GM21723 (cell line): Measurements from ENCODE around the gene DIAPH1.

ENCODE experiments used
- ATAC-seq: cut with Tn5 transposase; IDR thresholded peaks from one replicate; pipeline ENCODE4 v1.9.1; 2021; ENCODE audit warnings: mild to moderate bottlenecking, moderate library complexity; ENCODE audit not compliant: unreplicated experiment

The DIAPH1 gene

DNA sequence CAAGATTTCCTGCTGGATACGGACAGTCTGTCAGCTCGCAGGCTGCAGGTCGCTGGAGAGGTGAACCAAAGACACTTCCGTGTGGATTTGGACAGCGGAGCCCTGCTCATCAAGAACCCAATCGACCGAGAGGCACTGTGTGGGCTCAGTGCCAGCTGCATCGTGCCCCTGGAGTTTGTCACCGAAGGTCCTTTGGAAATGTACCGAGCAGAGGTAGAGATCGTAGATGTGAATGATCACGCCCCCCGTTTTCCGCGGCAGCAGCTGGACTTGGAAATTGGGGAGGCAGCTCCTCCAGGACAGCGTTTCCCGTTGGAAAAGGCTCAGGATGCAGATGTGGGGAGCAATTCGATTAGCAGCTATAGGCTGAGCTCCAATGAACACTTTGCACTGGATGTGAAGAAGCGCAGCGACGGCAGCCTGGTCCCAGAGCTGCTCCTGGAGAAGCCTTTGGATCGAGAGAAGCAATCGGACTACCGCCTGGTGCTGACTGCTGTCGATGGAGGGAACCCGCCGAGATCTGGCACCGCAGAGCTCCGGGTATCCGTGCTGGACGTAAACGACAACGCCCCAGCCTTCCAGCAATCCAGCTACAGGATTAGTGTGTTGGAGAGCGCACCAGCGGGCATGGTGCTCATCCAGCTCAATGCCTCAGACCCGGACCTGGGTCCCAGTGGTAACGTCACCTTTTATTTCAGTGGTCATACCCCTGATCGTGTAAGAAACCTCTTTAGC, 133.3 kb downstream of the DIAPH1 start:
- peak; percentile 11 for ATAC-seq

DNA sequence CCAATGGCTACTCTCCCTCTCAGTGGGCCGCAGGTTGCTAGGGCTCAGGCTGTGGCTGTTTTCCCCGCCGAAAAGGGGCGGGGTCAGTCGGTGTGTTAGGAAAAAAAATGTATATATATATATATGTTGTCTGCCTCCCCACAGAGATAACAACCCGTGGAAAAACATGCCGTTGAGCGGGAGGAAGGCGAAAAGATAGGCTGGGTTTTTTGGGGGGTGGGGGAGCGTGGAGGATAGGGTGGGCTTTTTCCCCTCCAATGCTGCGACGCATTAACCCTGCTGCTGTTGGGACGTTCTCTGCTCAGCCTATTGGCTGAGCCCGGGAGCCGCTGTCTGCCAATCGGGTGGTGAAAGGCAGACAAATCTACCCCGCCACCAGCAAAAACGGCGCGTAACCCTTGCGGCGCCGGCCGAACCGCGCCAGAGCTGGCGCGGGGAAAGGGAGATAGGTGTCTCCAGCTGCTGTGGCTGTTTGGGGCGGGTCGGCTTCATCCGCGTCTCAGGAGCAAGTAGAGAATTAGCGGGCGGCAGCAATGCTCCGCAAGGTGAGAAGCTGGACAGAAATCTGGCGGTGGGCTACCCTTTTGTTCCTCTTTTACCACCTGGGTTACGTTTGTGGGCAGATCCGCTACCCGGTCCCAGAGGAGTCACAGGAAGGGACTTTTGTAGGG, 134.0 kb downstream of the DIAPH1 start, which contains the start of gene PCDHGC4:
Gene PCDHGC4 (plus strand): TSS at position 390 of the 671 bp plus-strand sequence. CDS start 144 bp downstream, at position 534.
- peak; percentile 64 for ATAC-seq

DNA sequence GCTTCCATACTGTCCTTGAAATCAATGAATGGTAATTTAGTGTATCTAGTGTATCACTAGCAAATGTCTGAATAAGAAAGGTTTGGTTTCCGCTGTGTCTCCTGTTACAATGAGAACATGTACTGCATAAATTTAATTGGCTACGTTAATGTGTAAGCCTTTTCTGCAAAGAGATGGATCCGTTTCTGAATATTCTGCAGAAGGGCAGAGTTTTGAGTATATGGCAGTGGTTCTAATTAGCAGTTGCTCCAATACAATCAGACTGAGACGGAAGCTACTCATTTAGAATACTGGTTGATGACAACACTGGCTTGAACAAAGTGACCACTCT, 134.5 kb downstream of the DIAPH1 start:
- no peak for ATAC-seq

DNA sequence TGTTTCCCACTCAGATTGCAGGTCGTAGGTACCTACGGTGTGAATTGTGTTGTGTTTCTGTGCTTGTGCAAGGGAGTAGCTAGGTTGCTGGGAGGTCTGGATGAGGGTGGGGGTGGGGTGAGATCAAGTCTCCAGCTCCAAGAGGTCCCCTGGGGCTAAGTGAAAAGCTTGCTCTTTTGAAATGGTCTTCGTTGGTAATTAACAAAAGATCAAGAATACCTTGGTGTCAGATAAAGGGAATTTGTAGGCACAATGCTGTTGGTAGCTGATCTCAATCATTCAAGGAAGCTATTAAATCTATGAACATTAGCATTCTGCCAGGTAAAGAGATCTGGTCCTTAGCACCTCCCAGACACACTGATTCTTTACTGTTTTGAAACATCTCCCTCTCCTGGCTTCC, 134.9 kb downstream of the DIAPH1 start:
- ATAC-seq, result no peak

DNA sequence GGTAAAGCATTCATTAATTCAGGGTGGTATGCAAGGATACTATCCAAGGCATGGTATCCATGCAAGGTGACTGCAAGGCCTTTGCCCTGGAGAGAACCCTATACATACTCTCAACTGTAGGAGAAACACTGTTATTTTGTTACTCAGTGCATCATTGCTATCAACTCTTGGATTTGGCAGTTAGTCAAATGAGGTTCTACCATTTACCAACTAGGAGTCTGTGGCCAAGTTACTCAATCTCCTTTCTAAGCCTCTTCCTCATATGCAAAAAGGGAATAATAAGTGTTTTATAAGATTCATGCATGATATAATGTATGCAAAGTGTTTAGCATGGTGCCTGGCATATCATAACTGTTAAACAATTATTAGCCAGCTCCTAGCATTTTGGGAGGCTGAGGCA, 139.0 kb downstream of the DIAPH1 start:
- ATAC-seq, result no peak

DNA sequence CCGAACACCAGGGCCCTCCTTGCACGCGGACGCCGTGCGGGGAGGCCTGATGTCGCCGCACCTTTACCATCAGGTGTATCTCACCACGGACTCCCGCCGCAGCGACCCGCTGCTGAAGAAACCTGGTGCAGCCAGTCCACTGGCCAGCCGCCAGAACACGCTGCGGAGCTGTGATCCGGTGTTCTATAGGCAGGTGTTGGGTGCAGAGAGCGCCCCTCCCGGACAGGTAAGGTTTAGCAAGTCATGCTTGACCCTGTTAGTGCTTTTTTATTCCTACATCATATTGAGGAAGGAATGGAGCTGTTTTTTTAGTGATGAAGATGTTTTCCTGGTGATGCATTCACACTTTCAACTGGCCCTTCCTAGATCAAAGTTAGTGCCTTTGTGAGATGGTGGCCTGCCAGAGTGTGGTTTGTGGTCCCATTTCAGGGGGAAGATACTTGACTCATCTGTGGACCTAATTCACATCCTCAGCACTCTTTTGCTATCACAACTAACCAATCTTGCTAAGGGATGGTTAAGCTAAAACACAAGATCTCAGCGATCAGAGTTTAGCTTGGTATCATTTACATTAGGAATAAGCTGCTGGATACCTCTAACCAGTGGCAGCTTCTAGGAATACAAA, 140.4 kb downstream of the DIAPH1 start:
- no peak for ATAC-seq

DNA sequence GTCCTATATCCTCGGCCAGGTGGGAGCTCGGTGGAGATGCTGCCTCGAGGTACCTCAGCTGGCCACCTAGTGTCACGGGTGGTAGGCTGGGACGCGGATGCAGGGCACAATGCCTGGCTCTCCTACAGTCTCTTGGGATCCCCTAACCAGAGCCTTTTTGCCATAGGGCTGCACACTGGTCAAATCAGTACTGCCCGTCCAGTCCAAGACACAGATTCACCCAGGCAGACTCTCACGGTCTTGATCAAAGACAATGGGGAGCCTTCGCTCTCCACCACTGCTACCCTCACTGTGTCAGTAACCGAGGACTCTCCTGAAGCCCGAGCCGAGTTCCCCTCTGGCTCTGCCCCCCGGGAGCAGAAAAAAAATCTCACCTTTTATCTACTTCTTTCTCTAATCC, 141.0 kb downstream of the DIAPH1 start:
- ATAC-seq, result no peak

DNA sequence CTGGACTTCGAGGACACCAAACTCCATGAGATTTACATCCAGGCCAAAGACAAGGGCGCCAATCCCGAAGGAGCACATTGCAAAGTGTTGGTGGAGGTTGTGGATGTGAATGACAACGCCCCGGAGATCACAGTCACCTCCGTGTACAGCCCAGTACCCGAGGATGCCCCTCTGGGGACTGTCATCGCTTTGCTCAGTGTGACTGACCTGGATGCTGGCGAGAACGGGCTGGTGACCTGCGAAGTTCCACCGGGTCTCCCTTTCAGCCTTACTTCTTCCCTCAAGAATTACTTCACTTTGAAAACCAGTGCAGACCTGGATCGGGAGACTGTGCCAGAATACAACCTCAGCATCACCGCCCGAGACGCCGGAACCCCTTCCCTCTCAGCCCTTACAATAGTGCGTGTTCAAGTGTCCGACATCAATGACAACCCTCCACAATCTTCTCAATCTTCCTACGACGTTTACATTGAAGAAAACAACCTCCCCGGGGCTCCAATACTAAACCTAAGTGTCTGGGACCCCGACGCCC, 141.7 kb downstream of the DIAPH1 start:
- no peak for ATAC-seq

DNA sequence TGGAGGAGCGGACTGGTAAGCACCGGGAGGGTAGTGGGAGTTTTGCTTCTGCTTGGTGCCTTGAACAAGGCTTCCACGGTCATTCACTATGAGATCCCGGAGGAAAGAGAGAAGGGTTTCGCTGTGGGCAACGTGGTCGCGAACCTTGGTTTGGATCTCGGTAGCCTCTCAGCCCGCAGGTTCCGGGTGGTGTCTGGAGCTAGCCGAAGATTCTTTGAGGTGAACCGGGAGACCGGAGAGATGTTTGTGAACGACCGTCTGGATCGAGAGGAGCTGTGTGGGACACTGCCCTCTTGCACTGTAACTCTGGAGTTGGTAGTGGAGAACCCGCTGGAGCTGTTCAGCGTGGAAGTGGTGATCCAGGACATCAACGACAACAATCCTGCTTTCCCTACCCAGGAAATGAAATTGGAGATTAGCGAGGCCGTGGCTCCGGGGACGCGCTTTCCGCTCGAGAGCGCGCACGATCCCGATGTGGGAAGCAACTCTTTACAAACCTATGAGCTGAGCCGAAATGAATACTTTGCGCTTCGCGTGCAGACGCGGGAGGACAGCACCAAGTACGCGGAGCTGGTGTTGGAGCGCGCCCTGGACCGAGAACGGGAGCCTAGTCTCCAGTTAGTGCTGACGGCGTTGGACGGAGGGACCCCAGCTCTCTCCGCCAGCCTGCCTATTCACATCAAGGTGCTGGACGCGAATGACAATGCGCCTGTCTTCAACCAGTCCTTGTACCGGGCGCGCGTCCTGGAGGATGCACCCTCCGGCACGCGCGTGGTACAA, 142.5 kb downstream of the DIAPH1 start:
- ATAC-seq, result peak; percentile 45

DNA sequence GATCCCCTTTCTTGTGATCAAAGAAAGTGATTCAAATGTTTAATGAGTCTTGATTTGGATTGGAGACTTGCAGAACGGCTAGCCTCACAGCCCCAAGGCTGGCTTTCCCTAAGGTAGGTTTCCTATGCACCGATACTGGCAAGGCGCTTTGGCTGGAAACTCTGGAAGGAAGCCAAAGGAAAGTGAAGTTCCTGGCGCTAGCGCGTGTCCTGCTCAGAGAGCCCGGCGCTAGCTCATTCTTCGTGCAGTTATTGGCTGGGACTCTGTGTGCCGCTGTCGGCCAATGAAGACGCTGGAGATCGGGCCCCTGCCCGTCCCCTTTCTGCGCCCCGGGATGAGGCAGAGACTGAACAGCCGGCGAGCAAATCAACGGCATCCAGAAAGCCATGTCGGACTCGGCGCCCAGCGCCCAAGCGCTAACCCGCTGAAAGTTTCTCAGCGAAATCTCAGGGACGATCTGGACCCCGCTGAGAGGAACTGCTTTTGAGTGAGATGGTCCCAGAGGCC, 143.1 kb downstream of the DIAPH1 start, which contains the start of gene PCDHGC3:
Gene PCDHGC3 (plus strand): TSS at position 342 of the 507 bp plus-strand sequence. CDS start 151 bp downstream, at position 493.
- peak; percentile 98 for ATAC-seq

DNA sequence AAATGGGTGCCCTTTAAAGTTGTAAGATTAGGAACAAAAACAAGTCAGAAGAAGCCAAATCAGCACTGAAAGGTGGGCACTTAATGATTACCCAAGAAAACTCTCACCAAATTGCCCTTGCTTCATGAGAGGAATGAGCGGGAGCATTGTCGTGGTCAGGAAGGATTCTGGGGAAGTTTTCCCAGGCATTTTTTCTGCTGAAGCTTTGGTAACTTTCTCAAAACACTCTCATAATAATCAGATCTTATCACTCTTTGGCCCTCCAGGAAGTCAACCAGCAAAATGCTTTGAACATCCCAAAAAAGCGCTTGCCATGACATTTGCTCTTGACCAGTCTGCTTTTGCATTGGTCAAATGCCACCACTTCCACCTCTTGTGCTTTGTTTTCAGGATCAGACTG, 153.4 kb downstream of the DIAPH1 start:
- no peak for ATAC-seq
